GM19035 (cell line): ENCODE data around the gene SUN2.
"Not testable (repeated sequence)": the region's sequence is repeated elsewhere in the genome, so short reads cannot be mapped to it uniquely, and the experiment has no call there.

ENCODE experiments used
- ATAC-seq: cut with Tn5 transposase; IDR thresholded peaks from one replicate; pipeline ENCODE4 v1.9.1; 2021; ENCODE audit not compliant: unreplicated experiment

SUN2 gene, protein sequence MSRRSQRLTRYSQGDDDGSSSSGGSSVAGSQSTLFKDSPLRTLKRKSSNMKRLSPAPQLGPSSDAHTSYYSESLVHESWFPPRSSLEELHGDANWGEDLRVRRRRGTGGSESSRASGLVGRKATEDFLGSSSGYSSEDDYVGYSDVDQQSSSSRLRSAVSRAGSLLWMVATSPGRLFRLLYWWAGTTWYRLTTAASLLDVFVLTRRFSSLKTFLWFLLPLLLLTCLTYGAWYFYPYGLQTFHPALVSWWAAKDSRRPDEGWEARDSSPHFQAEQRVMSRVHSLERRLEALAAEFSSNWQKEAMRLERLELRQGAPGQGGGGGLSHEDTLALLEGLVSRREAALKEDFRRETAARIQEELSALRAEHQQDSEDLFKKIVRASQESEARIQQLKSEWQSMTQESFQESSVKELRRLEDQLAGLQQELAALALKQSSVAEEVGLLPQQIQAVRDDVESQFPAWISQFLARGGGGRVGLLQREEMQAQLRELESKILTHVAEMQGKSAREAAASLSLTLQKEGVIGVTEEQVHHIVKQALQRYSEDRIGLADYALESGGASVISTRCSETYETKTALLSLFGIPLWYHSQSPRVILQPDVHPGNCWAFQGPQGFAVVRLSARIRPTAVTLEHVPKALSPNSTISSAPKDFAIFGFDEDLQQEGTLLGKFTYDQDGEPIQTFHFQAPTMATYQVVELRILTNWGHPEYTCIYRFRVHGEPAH

GRCh38 chr22:38755911-38756532, at the start of gene SUN2:
Gene SUN2 (minus strand): TSS chr22:38755998. CDS start chr22:38752628, 3,370 bp downstream.
- peak; percentile 68 for ATAC-seq

- ATAC-seq = not testable (repeated sequence)
These were observed 49.3 kb upstream of the SUN2 start for GRCh38 chr22:38805041-38805593.

- no peak for ATAC-seq
These were observed 46.9 kb upstream of the SUN2 start for GRCh38 chr22:38802671-38803121.

DNA sequence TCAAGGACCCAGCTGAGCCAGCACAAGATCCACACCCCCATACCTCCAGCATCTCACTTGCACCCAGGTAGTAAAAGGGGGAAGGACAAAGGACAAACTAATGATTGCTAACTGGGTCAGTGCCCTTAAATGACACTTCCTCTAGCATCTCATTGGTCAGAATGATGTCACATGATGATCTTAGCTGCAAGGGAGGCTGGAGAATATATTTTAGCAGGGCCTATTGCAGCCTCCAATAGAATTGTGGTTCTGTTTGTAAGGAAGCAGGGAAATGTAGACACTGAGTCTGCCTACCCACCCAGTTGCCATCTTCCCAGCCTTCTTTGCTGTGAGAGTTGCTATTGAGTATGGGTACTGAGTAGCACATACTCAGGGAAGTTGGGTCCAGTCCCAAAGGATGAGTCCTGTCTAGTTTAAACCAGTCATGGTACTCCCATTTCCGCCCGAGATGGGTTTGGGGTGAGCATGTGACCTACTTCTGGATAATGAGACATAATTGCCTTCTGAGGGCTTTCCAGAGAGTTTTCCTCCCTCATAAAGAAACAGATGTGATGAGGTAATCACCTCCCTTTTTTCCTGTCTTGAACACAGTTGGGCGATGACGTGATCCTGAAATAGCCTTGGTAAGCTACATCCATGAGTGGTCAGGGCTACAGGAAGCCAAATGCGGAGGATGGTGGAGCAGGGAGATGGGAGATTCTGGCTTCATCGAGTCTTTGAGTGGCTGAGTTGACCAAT, 43.6 kb upstream of the SUN2 start:
- ATAC-seq = no peak

DNA sequence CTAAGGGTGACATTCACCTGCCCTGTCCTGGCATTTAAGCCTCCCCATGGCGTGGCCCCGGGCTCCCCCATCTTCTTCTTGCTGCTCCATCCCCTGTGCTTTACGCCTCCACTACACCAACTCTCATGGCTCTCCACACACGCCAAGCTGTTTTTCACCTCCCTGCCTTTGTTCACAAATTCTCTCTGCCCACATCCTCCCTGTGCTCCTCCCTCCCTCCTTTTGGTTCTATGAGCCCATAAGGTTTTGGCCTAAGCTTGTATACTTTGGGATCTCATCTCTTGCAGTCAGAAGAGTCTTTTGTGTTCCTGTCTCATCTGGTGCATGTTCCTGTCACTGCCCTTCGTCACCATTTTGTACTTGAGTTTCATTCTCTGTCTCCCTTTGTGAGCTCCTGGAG, 42.7 kb upstream of the SUN2 start:
- ATAC-seq = no peak

DNA sequence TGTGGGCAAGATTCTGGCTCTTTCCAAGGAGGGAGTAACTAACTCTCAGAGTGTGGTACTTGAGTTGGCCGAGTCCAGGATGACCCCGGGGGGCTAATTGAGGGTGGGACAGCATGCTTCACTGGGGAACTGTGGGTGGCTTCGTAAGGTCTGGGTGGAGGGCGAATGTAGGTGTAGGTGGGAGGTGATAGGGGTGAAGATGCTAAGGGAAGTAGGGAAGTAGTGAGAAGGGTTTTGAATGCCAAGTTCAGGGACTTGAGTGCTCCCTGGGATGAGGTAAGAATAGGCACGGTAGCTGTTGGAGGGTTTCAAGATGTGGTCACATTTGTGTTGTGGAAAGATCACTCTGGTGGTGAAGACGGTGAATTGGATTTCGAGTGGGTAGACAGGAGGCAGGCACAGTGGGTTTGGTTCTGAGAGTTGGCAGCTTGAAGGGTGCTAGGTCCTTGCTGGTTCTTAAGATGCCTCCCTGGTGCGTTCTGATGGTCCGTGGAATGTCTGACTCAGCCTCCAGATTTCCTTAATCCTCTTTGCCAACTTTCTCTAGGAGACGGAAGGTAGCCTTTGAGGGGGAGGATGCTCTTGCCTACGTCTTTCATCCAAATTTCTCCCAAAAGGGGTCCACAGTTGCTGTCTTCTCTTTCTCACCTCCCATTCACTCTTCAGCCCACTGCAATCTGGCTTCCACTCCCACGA, 40.6 kb upstream of the SUN2 start:
- no peak for ATAC-seq

GRCh38 chr22:38795569-38795968, 39.8 kb upstream of the SUN2 start:
- no peak for ATAC-seq

GRCh38 chr22:38793721-38794466, 38.1 kb upstream of the SUN2 start, which contains the start of gene DNAL4:
Gene DNAL4 (minus strand): TSS chr22:38794143. CDS start chr22:38782731, 11,412 bp downstream.
- ATAC-seq = peak; percentile 97

DNA sequence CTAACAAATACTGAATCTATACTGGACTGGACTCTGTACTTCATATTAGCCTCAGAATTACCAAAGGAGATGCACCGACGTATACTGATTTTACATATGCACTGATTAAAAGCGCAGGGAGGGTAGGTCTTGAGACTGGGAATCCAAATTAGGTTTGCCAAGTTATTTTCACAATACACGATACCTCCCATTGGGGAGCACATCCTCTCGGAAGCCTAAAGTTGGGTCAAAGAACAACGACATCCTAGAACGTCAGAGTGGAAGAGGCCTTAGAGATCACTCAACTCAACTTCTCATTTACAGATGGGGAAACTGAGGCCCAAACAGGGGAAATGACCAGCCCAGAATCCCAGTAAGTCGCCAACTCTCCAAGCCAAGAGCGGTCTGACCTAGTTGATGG, 37.5 kb upstream of the SUN2 start:
- no peak for ATAC-seq

DNA sequence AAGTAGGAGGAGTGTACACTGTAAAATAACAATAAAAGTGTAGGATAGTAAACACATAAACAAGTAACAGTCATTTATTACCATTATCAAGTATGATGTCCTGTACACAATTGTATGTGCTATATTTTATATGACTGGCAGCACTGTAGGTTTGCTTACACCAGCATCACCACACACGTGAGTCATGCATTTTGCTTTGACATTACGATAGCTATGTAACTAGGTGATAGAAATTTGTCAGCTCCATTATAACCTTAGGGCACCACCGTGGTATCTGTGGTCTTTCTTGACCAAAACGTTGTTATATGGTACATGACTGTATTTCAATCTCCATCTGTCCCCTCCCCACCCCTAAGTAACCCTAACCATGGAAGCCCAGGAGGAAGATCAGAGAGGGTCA, 37.0 kb upstream of the SUN2 start:
- no peak for ATAC-seq

GRCh38 chr22:38789606-38790005, 33.8 kb upstream of the SUN2 start:
- no peak for ATAC-seq

GRCh38 chr22:38788846-38789245, 33.0 kb upstream of the SUN2 start:
- ATAC-seq = no peak

DNA sequence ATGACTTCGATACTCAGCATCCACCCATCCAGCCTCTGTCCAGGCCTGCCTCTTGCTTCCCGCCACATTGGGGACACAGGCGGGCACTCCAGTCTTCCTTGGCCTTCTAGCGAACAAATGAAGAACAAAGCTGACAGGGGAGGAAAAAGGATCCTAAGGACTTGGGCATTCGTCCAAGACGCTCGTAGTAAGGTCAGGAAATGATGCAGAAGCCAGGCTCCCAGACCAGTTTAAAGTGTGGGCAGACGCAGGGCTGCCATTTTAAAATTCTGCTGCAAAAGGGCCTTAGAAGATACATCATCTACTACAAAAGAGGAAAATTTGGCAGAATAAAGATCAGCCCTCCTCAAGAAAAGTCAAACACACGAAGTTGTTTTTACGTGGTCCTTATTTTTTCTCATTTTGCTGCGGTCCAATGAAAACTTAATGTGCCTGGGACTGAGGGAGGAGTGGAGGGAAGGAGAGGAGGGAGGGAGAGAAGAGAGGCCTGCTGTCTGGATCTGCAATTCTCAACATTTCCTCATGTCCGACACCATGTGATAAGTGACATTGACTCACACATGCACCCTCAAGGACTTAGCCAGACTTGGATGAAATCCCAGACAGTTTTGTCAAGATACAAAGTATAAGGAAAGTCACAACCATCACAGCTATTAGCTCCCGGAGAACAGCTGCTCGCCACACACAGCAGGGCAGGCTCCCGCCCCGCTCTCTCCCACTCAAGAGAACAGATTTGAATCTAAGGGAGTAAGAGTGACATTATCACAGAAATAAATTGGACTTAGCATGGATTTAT, 32.4 kb upstream of the SUN2 start:
- no peak for ATAC-seq

DNA sequence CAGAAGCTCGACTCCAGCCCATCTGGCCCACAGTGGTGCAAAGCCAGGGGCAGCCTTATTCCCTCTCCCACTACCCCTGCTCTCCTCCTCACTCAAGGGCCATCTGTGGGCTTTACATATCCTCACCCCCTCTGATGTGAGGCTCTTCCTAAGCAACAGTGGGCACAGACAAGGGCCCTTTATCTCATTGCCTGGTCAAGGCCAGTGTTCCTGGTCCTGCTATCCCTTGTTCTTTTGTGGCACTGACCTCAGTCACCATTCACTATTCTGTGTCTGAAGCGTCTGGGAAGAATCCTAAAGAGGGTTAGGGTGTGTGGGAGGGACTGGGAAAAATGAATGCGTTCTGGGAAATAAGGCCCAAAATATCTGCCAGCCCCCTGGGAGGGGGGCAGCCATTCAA, 30.8 kb upstream of the SUN2 start:
- ATAC-seq = no peak

- no peak for ATAC-seq
These were observed 29.1 kb upstream of the SUN2 start for GRCh38 chr22:38784856-38785255.

DNA sequence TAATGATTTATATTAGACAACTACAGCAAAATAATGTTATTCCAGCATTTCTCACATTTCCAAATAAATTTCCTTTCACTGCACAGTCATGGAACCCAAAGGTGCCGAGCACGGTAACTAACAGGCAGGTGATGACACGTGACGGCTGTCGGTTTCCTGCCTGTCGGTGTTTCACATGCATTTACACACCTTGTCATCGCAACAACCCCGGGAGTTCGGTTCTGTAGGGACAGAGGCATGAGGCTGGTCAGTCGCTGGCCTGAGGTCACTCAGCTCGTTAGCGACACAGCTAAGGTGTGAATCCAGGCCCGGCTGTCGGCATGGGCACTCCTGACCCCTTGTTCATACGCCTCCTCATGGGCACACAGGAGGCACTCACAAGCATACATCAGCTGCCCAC, 28.2 kb upstream of the SUN2 start:
- ATAC-seq = no peak

GRCh38 chr22:38783095-38783615, 27.4 kb upstream of the SUN2 start:
- ATAC-seq = no peak

DNA sequence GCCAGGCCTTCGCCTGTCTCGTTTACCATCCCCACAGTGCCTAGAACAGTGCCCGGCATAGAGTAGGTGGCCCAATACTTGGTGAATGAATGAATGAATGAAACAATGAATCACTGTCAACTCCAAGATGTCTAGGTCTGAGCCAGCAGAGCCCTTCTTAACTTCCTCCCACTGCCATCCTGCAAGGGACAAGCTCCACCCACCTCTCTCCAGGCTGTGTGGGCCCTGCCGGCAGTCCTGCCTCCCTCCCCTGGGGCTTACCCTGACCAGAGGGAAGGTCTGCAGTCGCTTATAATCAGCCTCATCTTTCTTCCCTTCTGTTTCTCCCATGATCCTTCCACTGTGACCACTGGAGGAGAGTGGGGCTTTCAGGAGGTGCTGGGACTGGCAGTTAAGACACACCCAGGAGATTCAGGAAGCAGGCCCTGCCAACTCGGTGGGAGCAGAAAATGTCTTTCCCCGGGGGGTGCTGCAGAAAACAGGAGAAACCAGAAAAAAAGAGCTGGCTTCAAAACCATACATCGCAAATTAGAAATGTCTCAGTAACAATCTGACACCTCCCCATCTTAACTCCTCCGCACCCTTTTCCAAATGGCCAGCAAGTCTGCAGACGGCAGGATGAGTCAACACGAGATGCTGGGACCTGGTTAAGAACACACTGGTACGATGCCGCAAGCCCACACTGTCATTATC, 26.8 kb upstream of the SUN2 start:
- ATAC-seq = no peak
